Mammary epithelial cell (primary cell): Measurements from ENCODE around the gene TACR1.

ENCODE experiments used
- EZH2 ChIP-seq: IDR thresholded peaks from 2 replicates; pipeline ENCODE4 v1.6.1; 2012; ENCODE audit warnings: low read length, inconsistent platforms, borderline replicate concordance
- TF ChIP-seq, protein P1 (sequence below), 2 donors: IDR thresholded peaks in 1 of 2; conservative IDR thresholded peaks in 1 of 2; 2 replicates each; pipeline ENCODE4 v1.5.1; 2011 to 2012; ENCODE audit warnings: inconsistent platforms in 2 of 2, low read length in 2 of 2, mild to moderate bottlenecking in 2 of 2, control low read depth in 1 of 2, low read depth in 1 of 2; ENCODE audit not compliant: insufficient read depth in 1 of 2; ENCODE audit errors: extremely low read depth in 1 of 2

DNA sequence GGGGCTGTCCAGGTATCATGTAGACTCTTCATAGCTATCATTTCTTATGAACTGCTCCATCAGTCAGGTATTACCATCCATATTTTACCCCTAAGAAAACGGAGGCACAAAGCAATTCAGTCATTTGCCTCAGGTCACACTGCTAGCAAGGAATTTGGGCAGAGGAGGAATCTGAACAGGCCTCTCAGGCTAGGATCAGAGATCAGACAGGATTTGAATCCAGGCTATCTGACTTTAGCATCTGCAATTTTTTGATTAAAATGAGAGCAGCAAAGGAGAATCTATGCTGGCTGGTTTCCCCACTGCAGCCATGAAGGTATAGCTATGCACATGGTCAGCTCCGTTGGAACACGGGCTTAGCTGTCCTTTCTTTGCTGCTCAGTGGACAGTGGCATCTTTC lies 60.1 kb downstream of the TACR1 start:
- TF ChIP-seq, protein P1, sequence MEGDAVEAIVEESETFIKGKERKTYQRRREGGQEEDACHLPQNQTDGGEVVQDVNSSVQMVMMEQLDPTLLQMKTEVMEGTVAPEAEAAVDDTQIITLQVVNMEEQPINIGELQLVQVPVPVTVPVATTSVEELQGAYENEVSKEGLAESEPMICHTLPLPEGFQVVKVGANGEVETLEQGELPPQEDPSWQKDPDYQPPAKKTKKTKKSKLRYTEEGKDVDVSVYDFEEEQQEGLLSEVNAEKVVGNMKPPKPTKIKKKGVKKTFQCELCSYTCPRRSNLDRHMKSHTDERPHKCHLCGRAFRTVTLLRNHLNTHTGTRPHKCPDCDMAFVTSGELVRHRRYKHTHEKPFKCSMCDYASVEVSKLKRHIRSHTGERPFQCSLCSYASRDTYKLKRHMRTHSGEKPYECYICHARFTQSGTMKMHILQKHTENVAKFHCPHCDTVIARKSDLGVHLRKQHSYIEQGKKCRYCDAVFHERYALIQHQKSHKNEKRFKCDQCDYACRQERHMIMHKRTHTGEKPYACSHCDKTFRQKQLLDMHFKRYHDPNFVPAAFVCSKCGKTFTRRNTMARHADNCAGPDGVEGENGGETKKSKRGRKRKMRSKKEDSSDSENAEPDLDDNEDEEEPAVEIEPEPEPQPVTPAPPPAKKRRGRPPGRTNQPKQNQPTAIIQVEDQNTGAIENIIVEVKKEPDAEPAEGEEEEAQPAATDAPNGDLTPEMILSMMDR (conservative IDR thresholded peaks at IDR 0.05 in 1 of 2, IDR thresholded peaks at IDR 0.05 in 1 of 2; ENCODE audit: extremely low read depth in 1 of 2, insufficient read depth in 1 of 2, low read depth in 1 of 2, low read length in 2 of 2): no peak
- TF ChIP-seq EZH2: no peak
